IgD-negative memory B cell (primary cell): Measurements from ENCODE around the gene XRCC2. TPM values are rescaled to one million over a fixed set of nuclear protein-coding genes. Genes with fewer than 3 reads are reported as not detected.
"Not testable (repeated sequence)": the region's sequence is repeated elsewhere in the genome, so short reads cannot be mapped to it uniquely, and the experiment has no call there.

Source experiments
- H3K27ac Mint-ChIP-seq, 3 donors: one replicate each; pipeline ENCODE4 v1.8.0; 2020 to 2022; ENCODE audit warnings: mild to moderate bottlenecking in 3 of 3, mixed read lengths in 3 of 3, moderate library complexity in 1 of 3
- H3K27me3 Mint-ChIP-seq: one replicate; pipeline ENCODE4 v1.8.0; 2021; ENCODE audit warnings: mixed read lengths
- H3K36me3 Mint-ChIP-seq: one replicate; pipeline ENCODE4 v1.8.0; 2020; ENCODE audit warnings: mild to moderate bottlenecking, mixed read lengths
- H3K4me1 Mint-ChIP-seq, 3 donors: one replicate each; pipeline ENCODE4 v1.8.0; 2020 to 2022; ENCODE audit warnings: mixed read lengths in 3 of 3, mild to moderate bottlenecking in 1 of 3
- H3K4me3 Mint-ChIP-seq, 4 donors: one replicate each; pipeline ENCODE4 v1.8.0; 2020 to 2022; ENCODE audit warnings: mild to moderate bottlenecking in 4 of 4, mixed read lengths in 4 of 4, moderate library complexity in 3 of 4
- H3K9me3 Mint-ChIP-seq, 3 donors: one replicate each; pipeline ENCODE4 v1.8.0; 2020 to 2021; ENCODE audit warnings: mixed read lengths in 3 of 3, mild to moderate bottlenecking in 1 of 3
- polyA plus RNA-seq: library from polyadenylated mRNA; unstranded; fragments of 300-500 nt; fragmentation: Illumina TruSeq; gene quantifications from one replicate; pipeline ENCODE4 v1.2.3, GENCODE V29; 2021

The XRCC2 gene
- polyA plus RNA-seq, 1 donor from 2014 or later: 0.43 TPM

DNA sequence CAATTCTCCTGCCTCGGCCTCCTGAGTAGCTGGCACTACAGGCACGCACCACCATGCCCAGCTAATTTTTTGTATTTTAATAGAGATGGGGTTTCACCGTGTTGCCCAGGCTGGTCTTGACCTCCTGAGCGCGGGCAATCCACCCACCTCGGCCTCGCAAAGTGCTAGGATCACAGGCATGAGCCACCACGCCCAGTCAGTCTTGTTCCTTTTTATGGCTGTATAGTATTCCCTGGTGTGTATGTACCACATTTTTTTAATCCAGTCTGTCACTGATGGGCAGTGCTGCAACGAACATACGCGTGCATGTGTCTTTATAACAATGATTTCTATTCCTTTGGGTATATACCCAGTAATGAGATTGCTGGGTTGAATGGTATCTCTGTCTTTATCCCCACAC lies 29.4 kb downstream of the XRCC2 start:
- not testable (repeated sequence) for H3K9me3 Mint-ChIP-seq, H3K27me3 Mint-ChIP-seq

DNA sequence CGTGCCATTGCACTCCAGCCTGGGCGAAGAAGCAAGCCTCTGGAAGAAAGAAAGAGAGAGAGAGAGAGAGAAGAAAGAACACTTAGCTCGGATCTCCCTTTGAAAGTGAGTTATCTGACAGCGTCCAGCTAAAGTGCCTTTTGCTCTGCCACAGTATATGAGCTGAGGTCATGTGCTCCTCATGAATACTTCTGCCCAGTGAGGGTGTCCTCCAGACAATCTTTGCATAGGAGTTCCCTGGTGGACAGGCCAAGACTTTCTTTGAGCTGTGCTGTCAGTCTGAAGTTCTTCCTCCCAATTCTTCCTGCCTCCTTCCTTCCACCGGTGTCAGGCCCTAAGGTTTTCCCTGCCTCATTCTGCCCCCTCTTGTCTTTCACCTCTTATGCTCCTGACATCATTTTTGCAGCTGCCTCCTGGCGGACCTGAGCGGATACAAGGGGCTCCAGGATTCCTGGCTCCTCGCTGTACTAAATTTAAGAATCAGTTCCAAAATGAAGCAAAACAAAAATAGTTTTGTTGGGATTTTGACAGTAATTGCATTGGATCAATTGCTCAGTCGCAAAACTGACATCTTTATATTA lies 31.9 kb downstream of the XRCC2 start:
- Mint-ChIP-seq H3K27ac (no peak overlapping the region), H3K27me3 (no peaks in the 10 kb centered on the region), H3K4me1 (peaks cover 0 to 3% (median 0%) of the 10 kb centered on the region in 3 donors), H3K36me3 (peaks cover 3% of the 10 kb centered on the region), H3K4me3 (no peak overlapping the region), H3K9me3 (peaks cover 0 to 9% (median 4%) of the 10 kb centered on the region in 3 donors)

More for the DNA sequence above, 29.4 kb downstream of the XRCC2 start:
- not testable (repeated sequence) for H3K4me1 Mint-ChIP-seq, H3K36me3 Mint-ChIP-seq, H3K4me3 Mint-ChIP-seq, H3K27ac Mint-ChIP-seq

DNA sequence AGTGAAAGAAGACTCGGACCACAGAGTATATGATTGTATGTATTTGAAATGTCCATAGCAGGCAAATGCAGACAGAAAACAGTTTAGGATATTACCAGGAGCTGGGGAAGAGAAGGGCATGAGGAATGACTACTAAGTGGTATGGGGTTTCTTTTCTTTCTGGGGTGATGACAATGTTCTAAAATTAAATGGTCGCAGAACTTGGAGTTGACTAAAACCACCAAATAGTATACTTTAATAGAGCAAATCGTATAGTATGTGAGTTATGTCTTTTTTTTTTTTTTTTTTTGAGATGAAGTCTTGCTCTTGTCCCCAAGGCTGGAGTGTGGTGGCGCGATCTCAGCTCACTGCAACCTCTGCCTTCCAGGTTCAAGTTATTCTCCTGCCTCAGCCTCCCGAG lies 34.6 kb downstream of the XRCC2 start:
- no peak overlapping the region for H3K4me3 Mint-ChIP-seq
- H3K36me3 Mint-ChIP-seq: no peaks in the 10 kb centered on the region
- H3K27ac Mint-ChIP-seq: no peak overlapping the region
- no peaks in the 10 kb centered on the region for H3K9me3 Mint-ChIP-seq
- H3K4me1 Mint-ChIP-seq: peaks cover 0 to 3% (median 0%) of the 10 kb centered on the region in 3 donors
- H3K27me3 Mint-ChIP-seq: no peaks in the 10 kb centered on the region

DNA sequence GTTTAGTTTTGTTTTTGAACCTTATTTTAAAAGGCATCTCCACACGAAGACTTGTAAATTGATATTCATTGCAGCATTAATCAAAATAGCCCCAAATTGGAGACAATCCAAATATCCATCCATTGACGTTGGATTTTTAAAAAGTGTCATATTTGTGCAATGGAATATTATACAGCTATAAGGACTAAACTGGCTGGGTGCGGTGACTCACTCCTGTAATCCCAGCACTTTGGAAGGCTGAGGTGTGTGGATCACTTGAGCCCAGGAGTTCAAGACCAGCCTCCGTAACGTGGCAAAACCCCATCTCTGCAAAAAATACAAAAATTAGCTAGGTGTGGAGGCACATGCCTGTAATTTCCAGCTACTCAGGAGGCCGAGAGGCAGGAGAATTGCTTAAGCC lies 35.1 kb downstream of the XRCC2 start:
- Mint-ChIP-seq H3K9me3 (no peaks in the 10 kb centered on the region), H3K4me3 (no peak overlapping the region), H3K27ac (no peak overlapping the region), H3K27me3 (no peaks in the 10 kb centered on the region), H3K36me3 (no peaks in the 10 kb centered on the region), H3K4me1 (peaks cover 0 to 3% (median 0%) of the 10 kb centered on the region in 3 donors)

DNA sequence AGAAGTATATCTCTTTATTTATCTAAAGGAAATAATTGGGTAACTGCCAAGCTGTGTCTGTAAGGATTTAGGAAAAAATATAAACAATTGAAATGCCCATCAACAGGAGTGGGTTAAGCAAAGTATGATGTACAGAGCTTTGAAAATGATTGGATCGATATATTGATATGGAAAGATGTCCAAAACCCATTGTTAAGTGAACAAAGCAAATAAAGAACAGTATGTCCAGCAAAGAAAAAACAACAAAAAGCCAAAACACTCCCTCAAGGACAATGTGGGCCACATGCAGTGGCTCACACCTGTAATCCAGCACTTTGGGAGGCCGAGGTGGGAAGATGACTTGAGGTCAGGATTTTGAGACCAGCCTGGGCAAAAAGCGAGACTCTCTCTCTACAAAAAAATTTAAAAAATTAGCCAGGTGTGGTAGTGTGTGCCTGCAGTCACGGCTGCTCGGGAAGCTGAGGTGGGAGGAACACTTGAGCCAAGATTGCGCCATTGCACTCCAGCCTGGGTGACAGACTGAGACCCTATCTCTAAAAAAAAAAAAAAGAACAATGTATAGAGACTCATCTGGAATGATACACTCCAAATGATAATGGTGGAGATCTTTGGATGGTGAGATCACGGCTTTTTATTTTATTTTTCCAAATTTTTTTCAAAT lies 37.9 kb downstream of the XRCC2 start:
- no peaks in the 10 kb centered on the region for H3K36me3 Mint-ChIP-seq
- H3K9me3 Mint-ChIP-seq: no peaks in the 10 kb centered on the region
- H3K27ac Mint-ChIP-seq: no peak overlapping the region
- no peak overlapping the region for H3K4me3 Mint-ChIP-seq
- peaks cover 0 to 5% (median 0%) of the 10 kb centered on the region in 3 donors for H3K4me1 Mint-ChIP-seq
- peaks cover 2% of the 10 kb centered on the region for H3K27me3 Mint-ChIP-seq

DNA sequence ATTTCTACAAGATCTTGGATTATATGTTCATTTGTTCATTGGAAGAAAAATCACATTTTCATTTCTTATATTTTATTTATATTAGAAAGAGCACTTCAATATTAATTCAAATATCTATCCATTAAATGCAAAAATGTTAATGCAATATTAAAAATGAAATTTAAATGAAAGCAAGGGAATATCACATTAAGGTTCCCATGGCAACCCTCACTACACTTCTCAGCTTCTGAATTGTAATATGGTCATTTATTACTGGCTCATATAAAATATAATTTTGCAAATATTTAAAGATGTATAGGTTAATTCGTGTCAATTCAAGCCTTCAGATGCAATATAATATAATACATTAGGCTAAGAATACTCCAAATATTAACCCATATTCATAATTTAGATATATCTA lies 38.8 kb downstream of the XRCC2 start:
- H3K36me3 Mint-ChIP-seq: no peaks in the 10 kb centered on the region
- no peak overlapping the region for H3K27ac Mint-ChIP-seq
- H3K9me3 Mint-ChIP-seq: no peaks in the 10 kb centered on the region
- H3K4me1 Mint-ChIP-seq: peaks cover 0 to 5% (median 0%) of the 10 kb centered on the region in 3 donors
- no peak overlapping the region for H3K4me3 Mint-ChIP-seq
- peaks cover 2% of the 10 kb centered on the region for H3K27me3 Mint-ChIP-seq

DNA sequence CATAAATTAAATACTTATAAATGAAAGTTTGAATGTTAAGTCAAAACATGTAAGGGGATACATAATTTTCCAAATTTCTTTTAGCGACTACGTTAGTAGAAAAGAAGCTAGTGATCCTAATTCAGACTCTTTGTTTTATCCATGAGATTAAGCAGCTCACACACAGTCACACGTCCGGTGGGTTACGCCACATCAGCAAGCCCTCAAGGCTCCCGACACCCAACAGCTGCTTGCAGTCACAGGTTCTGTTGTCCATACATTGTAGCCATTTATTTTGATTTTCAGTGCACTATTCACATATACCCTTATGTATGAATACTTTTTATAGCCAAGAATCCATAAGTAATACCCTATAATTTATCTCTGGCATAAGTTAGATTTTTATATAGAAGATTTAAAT lies 39.5 kb downstream of the XRCC2 start:
- Mint-ChIP-seq H3K4me1 (peaks cover 0 to 5% (median 0%) of the 10 kb centered on the region in 3 donors), H3K9me3 (no peaks in the 10 kb centered on the region), H3K36me3 (no peaks in the 10 kb centered on the region), H3K27ac (no peak overlapping the region), H3K4me3 (no peak overlapping the region), H3K27me3 (peaks cover 2% of the 10 kb centered on the region)

DNA sequence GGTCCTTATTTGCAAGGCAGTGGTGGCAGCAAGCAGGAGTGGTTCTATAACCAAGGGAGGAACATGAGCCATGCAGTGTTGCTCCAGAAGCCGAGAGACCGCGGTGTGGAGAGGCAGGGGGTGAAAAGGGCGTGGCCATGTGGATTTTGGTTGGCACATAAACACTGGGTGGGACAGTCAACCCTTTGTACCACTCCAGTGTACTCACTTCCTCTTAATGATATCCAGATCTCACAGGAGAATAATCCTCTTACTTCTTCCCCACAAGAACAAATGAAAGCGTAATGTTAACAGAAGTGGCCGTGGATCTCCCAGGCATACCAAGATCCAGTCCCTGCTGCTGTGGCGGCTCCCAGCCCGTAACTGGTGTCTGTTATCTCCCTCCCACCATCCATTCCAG lies 42.4 kb downstream of the XRCC2 start:
- no peak overlapping the region for H3K27ac Mint-ChIP-seq
- H3K9me3 Mint-ChIP-seq: no peaks in the 10 kb centered on the region
- H3K36me3 Mint-ChIP-seq: no peaks in the 10 kb centered on the region
- peaks cover 2% of the 10 kb centered on the region for H3K27me3 Mint-ChIP-seq
- H3K4me3 Mint-ChIP-seq: no peak overlapping the region
- peaks cover 0 to 2% (median 0%) of the 10 kb centered on the region in 3 donors for H3K4me1 Mint-ChIP-seq

DNA sequence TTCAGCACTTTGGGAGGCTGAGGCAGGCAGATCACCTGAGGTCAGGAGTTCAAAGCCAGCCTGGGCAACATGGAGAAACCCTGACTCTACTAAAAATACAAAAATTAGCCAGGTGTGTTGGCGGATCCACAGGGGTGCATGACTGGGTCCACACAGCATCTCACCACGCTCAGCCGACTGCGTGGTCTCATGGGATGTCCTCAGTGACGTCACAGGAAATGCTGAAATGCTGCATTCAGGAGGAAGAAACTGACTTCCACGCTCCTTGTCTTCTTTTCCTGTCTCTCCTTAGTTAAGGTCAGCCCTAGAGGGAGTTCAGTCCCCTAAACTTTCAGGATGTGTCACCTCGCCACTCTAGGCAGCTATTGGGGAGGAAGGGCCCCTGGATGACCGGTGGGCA lies 42.9 kb downstream of the XRCC2 start:
- Mint-ChIP-seq H3K27ac (no peak overlapping the region), H3K4me3 (no peak overlapping the region), H3K27me3 (peaks cover 2% of the 10 kb centered on the region), H3K9me3 (no peaks in the 10 kb centered on the region), H3K4me1 (peaks cover 0 to 2% (median 0%) of the 10 kb centered on the region in 3 donors), H3K36me3 (no peaks in the 10 kb centered on the region)

DNA sequence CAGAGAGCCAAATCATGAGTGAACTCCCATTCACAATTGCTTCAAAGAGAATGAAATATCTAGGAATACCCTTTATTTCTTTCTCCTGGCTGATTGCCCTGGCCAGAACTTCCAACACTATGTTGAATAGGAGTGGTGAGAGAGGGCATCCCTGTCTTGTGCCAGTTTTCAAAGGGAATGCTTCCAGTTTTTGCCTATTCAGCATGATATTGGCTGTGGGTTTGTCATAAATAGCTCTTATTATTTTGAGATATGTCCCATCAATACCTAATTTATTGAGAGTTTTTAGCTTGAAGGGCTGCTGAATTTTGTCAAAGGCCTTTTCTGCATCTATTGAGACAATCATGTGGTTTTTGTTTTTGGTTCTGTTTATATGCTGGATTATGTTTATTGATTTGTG lies 47.2 kb downstream of the XRCC2 start:
- not testable (repeated sequence) for H3K27ac Mint-ChIP-seq, H3K4me1 Mint-ChIP-seq, H3K4me3 Mint-ChIP-seq, H3K9me3 Mint-ChIP-seq, H3K36me3 Mint-ChIP-seq, H3K27me3 Mint-ChIP-seq

DNA sequence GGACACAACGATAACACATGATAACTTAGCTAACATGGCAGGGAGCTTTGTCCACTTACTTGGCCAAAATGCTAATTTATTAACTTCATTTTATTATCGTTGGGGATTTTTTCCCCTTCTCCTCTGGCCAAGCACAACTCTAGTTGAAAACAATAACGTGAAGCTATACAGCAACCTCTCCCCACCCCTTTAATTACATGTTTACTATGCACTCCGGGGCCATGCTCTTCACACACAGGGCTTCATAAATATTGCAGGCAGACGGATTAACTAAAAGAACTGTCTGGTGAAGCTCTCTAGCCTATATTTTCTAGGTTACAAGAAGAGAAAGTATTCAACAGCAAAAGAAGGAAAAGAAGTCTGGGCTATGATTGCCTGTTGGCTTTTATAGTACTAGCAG lies 51.7 kb downstream of the XRCC2 start:
- no peaks in the 10 kb centered on the region for H3K27me3 Mint-ChIP-seq
- no peak overlapping the region for H3K4me3 Mint-ChIP-seq
- H3K27ac Mint-ChIP-seq: peak overlapping the region in 1 of 3 donors; percentile 20
- H3K36me3 Mint-ChIP-seq: no peaks in the 10 kb centered on the region
- H3K9me3 Mint-ChIP-seq: peaks cover 0 to 2% (median 0%) of the 10 kb centered on the region in 3 donors
- no peaks in the 10 kb centered on the region for H3K4me1 Mint-ChIP-seq

DNA sequence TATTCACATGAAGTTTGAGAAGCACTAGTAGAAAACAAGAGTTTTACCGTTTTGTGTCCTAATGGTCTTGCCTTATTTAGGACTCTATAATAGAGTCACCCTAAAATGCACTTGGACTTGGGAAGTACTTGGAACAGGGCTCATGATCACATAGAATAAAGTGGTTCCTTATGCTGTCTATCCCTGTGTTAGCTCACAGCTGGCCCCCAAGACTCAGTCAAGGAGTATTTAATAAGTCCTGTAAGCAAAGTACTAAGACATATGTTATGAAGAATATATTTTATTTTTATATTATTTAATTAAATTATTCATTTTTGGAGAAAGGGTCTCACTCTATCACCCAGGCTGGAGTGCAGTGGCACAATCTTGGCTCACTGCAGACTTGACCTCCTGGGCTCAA lies 54.5 kb downstream of the XRCC2 start:
- Mint-ChIP-seq H3K9me3 (peaks cover 0 to 2% (median 0%) of the 10 kb centered on the region in 3 donors), H3K4me3 (no peak overlapping the region), H3K27ac (no peak overlapping the region), H3K4me1 (no peaks in the 10 kb centered on the region), H3K27me3 (no peaks in the 10 kb centered on the region), H3K36me3 (no peaks in the 10 kb centered on the region)

DNA sequence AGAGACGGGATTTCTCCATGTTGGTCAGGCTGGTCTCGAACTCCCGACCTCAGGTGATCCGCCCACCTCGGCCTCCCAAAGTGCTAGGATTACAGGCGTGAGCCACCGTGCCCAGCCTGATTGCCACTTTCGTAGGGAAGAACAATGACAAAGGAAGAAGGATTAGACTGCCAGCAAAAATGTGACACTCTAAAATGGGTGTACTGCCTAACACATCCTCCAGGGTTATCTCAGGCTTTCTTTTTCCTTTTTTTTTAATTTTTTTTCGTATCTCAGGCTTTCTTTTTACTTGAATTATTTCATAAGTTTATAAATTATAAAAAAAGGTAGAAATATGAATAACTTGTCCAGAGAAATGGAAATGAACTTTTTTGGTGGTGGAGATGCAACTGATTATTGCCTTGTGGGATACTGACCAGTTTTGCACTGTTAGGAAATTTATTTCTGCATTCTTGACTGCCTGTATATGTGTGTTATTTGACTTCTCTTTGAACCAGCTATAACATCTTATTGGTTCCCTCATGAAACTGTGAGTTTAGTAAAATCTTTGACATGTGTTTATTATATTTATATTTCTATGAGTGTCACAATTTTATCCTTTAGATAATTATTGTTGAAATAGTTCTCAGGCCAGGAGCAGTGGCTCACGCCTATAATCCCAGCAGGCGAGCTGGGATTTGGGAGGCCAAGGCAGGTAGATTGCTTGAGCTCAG lies 56.8 kb downstream of the XRCC2 start:
- no peaks in the 10 kb centered on the region for H3K36me3 Mint-ChIP-seq
- peaks cover 0 to 2% (median 0%) of the 10 kb centered on the region in 3 donors for H3K9me3 Mint-ChIP-seq
- no peaks in the 10 kb centered on the region for H3K27me3 Mint-ChIP-seq
- no peaks in the 10 kb centered on the region for H3K4me1 Mint-ChIP-seq
- no peak overlapping the region for H3K4me3 Mint-ChIP-seq
- H3K27ac Mint-ChIP-seq: no peak overlapping the region

DNA sequence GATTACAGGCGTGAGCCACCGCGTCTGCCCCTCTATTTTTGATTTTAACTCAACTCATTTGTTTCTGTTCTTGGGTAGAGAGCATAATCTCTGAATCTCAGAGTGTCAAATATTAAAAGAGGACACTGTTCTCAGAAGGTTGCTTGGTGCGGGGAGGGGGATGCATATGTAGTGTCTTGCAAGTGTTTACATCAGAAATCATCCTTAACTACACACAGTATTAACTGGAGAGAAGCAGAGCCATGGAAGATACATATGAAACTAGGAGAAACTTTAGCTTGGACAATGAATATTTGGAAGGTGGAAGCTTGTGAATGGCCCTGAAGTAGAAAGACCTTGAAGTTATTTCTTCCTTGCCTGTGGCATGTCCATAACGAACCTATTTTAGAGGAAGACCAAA lies 57.5 kb downstream of the XRCC2 start:
- H3K4me3 Mint-ChIP-seq: no peak overlapping the region
- peaks cover 0 to 2% (median 0%) of the 10 kb centered on the region in 3 donors for H3K9me3 Mint-ChIP-seq
- no peaks in the 10 kb centered on the region for H3K27me3 Mint-ChIP-seq

DNA sequence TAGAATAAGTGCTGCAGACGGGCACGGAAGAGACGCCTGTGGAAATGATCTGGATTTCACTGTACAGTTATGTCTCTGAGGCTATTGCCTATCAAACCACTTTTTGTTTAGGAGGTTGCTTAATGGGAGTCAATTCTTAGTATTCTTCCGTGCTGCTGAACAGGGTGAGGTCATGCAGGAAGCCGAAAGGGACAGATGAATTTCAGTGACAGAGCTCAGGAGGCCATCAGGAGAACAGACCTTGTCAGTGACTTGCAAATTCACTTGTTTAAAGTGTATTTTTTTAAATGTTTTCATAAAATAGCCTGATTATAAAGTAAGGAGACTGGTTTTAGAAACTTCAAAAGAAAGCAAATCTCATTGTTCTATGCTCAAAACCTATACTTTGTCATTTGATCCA lies 58.9 kb downstream of the XRCC2 start:
- H3K9me3 Mint-ChIP-seq: peaks cover 4 to 10% (median 7%) of the 10 kb centered on the region in 3 donors
- H3K27me3 Mint-ChIP-seq: no peaks in the 10 kb centered on the region
- H3K36me3 Mint-ChIP-seq: peaks cover 3% of the 10 kb centered on the region
- H3K4me3 Mint-ChIP-seq: no peak overlapping the region
- H3K27ac Mint-ChIP-seq: no peak overlapping the region
- peaks cover 0 to 2% (median 0%) of the 10 kb centered on the region in 3 donors for H3K4me1 Mint-ChIP-seq

More for the DNA sequence above, 57.5 kb downstream of the XRCC2 start:
- H3K4me1 Mint-ChIP-seq: no peaks in the 10 kb centered on the region
- no peak overlapping the region for H3K27ac Mint-ChIP-seq
- no peaks in the 10 kb centered on the region for H3K36me3 Mint-ChIP-seq
